Measurements from ENCODE around the gene PAPPA.

The PAPPA gene

GRCh38 chr9:116236979-116237378, 83.4 kb downstream of the PAPPA start:
- H3K9me3 ChIP-seq: no peaks in the 10 kb centered on the region
- no peak for TF ChIP-seq CTCF (IDR thresholded peaks at IDR 0.05)
- H3K4me1 ChIP-seq (ENCODE audit: control insufficient read depth in 1 of 2, insufficient read depth in 1 of 2, low read depth in 1 of 2, low read length in 1 of 2): no peaks in the 10 kb centered on the region
- H3K36me3 ChIP-seq: no peaks in the 10 kb centered on the region
- H3K27ac ChIP-seq: no peak overlapping the region
- H3K27me3 ChIP-seq: no peaks in the 10 kb centered on the region
- H3K4me3 ChIP-seq (ENCODE audit: low read depth in 1 of 2, low read length in 1 of 2): no peak overlapping the region

GRCh38 chr9:116237456-116237855, 83.9 kb downstream of the PAPPA start:
- Histone ChIP-seq H3K9me3 (no peaks in the 10 kb centered on the region), H3K27ac (no peak overlapping the region)
- TF ChIP-seq CTCF (IDR thresholded peaks at IDR 0.05): no peak

GRCh38 chr9:116238225-116238624, 84.6 kb downstream of the PAPPA start:
- Histone ChIP-seq H3K36me3 (no peaks in the 10 kb centered on the region), H3K4me1 (ENCODE audit: control insufficient read depth in 1 of 2, insufficient read depth in 1 of 2, low read depth in 1 of 2, low read length in 1 of 2) (no peaks in the 10 kb centered on the region), H3K27me3 (no peaks in the 10 kb centered on the region), H3K27ac (no peak overlapping the region), H3K4me3 (ENCODE audit: low read depth in 1 of 2, low read length in 1 of 2) (no peak overlapping the region), H3K9me3 (no peaks in the 10 kb centered on the region)
- no peak for TF ChIP-seq CTCF (IDR thresholded peaks at IDR 0.05)

More at GRCh38 chr9:116237456-116237855, 83.9 kb downstream of the PAPPA start:
- no peaks in the 10 kb centered on the region for H3K27me3 ChIP-seq
- H3K4me1 ChIP-seq (ENCODE audit: control insufficient read depth in 1 of 2, insufficient read depth in 1 of 2, low read depth in 1 of 2, low read length in 1 of 2): no peaks in the 10 kb centered on the region
- H3K36me3 ChIP-seq: no peaks in the 10 kb centered on the region
- no peak overlapping the region for H3K4me3 ChIP-seq (ENCODE audit: low read depth in 1 of 2, low read length in 1 of 2)

GRCh38 chr9:116238776-116239340, 85.3 kb downstream of the PAPPA start:
- no peaks in the 10 kb centered on the region for H3K36me3 ChIP-seq
- H3K4me1 ChIP-seq (ENCODE audit: control insufficient read depth in 1 of 2, insufficient read depth in 1 of 2, low read depth in 1 of 2, low read length in 1 of 2): no peaks in the 10 kb centered on the region
- no peak for TF ChIP-seq CTCF (IDR thresholded peaks at IDR 0.05)
- no peak overlapping the region for H3K27ac ChIP-seq
- H3K9me3 ChIP-seq: no peaks in the 10 kb centered on the region
- no peak overlapping the region for H3K4me3 ChIP-seq (ENCODE audit: low read depth in 1 of 2, low read length in 1 of 2)
- no peaks in the 10 kb centered on the region for H3K27me3 ChIP-seq

- H3K27ac ChIP-seq: no peak overlapping the region
- H3K27me3 ChIP-seq: no peaks in the 10 kb centered on the region
- no peaks in the 10 kb centered on the region for H3K9me3 ChIP-seq
- H3K36me3 ChIP-seq: no peaks in the 10 kb centered on the region
- TF ChIP-seq CTCF (IDR thresholded peaks at IDR 0.05): no peak
- H3K4me1 ChIP-seq (ENCODE audit: control insufficient read depth in 1 of 2, insufficient read depth in 1 of 2, low read depth in 1 of 2, low read length in 1 of 2): no peaks in the 10 kb centered on the region
- H3K4me3 ChIP-seq (ENCODE audit: low read depth in 1 of 2, low read length in 1 of 2): no peak overlapping the region
Observed at GRCh38 chr9:116243708-116244107, 90.1 kb downstream of the PAPPA start.

- Histone ChIP-seq H3K4me1 (ENCODE audit: control insufficient read depth in 1 of 2, insufficient read depth in 1 of 2, low read depth in 1 of 2, low read length in 1 of 2) (no peaks in the 10 kb centered on the region), H3K36me3 (no peaks in the 10 kb centered on the region), H3K27ac (no peak overlapping the region), H3K9me3 (no peaks in the 10 kb centered on the region), H3K27me3 (no peaks in the 10 kb centered on the region), H3K4me3 (ENCODE audit: low read depth in 1 of 2, low read length in 1 of 2) (no peak overlapping the region)
- TF ChIP-seq CTCF (IDR thresholded peaks at IDR 0.05): no peak
Observed at GRCh38 chr9:116247284-116247683, 93.7 kb downstream of the PAPPA start.

Data from neutrophil (primary cell).